MM.1S (cell line): Measurements from ENCODE around the gene ARHGAP28.

Source experiments
- EZH2 ChIP-seq: fragments of 300-600 bp; sonication (generic); optimal IDR thresholded peaks from 2 replicates; pipeline ENCODE3; 2017; ENCODE audit warnings: low read depth, mild to moderate bottlenecking, antibody characterized with exemption, low read length, mixed read lengths
- EZH2phosphoT487 ChIP-seq: fragments of 300-600 bp; sonication (generic); IDR thresholded peaks from 2 replicates; pipeline ENCODE4 v1.6.1; 2018; ENCODE audit warnings: antibody characterized with exemption, low read length
- TF ChIP-seq, protein P1 (sequence below): fragments of 300-600 bp; sonication (generic); IDR thresholded peaks from 2 replicates; pipeline ENCODE4 v1.5.1; 2016; ENCODE audit warnings: antibody characterized with exemption, low read length, mixed read lengths

GRCh38 chr18:6796511-6796910, 67.0 kb downstream of the ARHGAP28 start:
- TF ChIP-seq EZH2 (no peak), EZH2phosphoT487 (no peak)
- TF ChIP-seq, protein P1, sequence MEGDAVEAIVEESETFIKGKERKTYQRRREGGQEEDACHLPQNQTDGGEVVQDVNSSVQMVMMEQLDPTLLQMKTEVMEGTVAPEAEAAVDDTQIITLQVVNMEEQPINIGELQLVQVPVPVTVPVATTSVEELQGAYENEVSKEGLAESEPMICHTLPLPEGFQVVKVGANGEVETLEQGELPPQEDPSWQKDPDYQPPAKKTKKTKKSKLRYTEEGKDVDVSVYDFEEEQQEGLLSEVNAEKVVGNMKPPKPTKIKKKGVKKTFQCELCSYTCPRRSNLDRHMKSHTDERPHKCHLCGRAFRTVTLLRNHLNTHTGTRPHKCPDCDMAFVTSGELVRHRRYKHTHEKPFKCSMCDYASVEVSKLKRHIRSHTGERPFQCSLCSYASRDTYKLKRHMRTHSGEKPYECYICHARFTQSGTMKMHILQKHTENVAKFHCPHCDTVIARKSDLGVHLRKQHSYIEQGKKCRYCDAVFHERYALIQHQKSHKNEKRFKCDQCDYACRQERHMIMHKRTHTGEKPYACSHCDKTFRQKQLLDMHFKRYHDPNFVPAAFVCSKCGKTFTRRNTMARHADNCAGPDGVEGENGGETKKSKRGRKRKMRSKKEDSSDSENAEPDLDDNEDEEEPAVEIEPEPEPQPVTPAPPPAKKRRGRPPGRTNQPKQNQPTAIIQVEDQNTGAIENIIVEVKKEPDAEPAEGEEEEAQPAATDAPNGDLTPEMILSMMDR, result no peak
